ENCODE data around the gene VPS37C. TPM values are rescaled to one million over a fixed set of nuclear protein-coding genes. Genes with fewer than 3 reads are reported as not detected.
A peak's percentile ranks its signal among the peaks of the same experiment; 100 is the strongest.

Gene VPS37C
- total and polyA plus RNA-seq, 10 donors = 6.1 to 32.3 (median 20.5) TPM

GRCh38 chr11:61133956-61134662 is 27.1 kb downstream of the VPS37C start:
- peaks cover 6 to 32% (median 18%) of the 10 kb centered on the region in 6 donors for H3K4me1 ChIP-seq
- no peak overlapping the region for H3K4me3 ChIP-seq
- H3K27ac ChIP-seq = no peak overlapping the region
- H3K9me3 ChIP-seq = no peaks in the 10 kb centered on the region
- 88 to 96% (median 94%) methylated on average over 18 of the region's 18 CpGs for WGBS, 5 donors
- H3K27me3 ChIP-seq (replicated peaks in 1 of 7) = no peaks in the 10 kb centered on the region
- TF ChIP-seq POLR2A (IDR thresholded peaks at IDR 0.05) (no peak), CTCF (IDR thresholded peaks at IDR 0.05 in 8 of 11, conservative IDR thresholded peaks at IDR 0.05 in 3 of 11) (no peak), POLR2AphosphoS5 (IDR thresholded peaks at IDR 0.05) (no peak)
- H3K36me3 ChIP-seq = peaks cover 0 to 79% (median 40%) of the 10 kb centered on the region in 6 donors
- intact Hi-C loops (cut with DNase I; ENCODE audit: low total_unique reads) = no loop called here
- DNase-seq = peak; percentile 51

GRCh38 chr11:61133145-61133544 is 28.1 kb downstream of the VPS37C start:
- H3K36me3 ChIP-seq = peaks cover 0 to 79% (median 38%) of the 10 kb centered on the region in 6 donors
- H3K4me3 ChIP-seq = no peak overlapping the region
- intact Hi-C loops (cut with DNase I; ENCODE audit: low total_unique reads) = no loop called here
- H3K27ac ChIP-seq = no peak overlapping the region
- peaks cover 6 to 25% (median 14%) of the 10 kb centered on the region in 6 donors for H3K4me1 ChIP-seq
- no peaks in the 10 kb centered on the region for H3K27me3 ChIP-seq (replicated peaks in 1 of 7)
- WGBS, 5 donors = 79 to 93% (median 87%) methylated on average over 7 of the region's 7 CpGs
- no peak for TF ChIP-seq POLR2A (IDR thresholded peaks at IDR 0.05)
- peak; percentile 17 for DNase-seq
- H3K9me3 ChIP-seq = no peaks in the 10 kb centered on the region

GRCh38 chr11:61132646-61133045 is 28.6 kb downstream of the VPS37C start:
- peak; percentile 62 for DNase-seq
- H3K27ac ChIP-seq = no peak overlapping the region
- TF ChIP-seq CTCF (IDR thresholded peaks at IDR 0.05 in 8 of 11, conservative IDR thresholded peaks at IDR 0.05 in 3 of 11) = no peak
- no peak for TF ChIP-seq POLR2A (IDR thresholded peaks at IDR 0.05)
- no peak for TF ChIP-seq POLR2AphosphoS5 (IDR thresholded peaks at IDR 0.05)
- H3K36me3 ChIP-seq = peaks cover 0 to 79% (median 36%) of the 10 kb centered on the region in 6 donors
- WGBS, 5 donors = 80 to 90% (median 83%) methylated on average over 5 of the region's 5 CpGs
- no peaks in the 10 kb centered on the region for H3K27me3 ChIP-seq (replicated peaks in 1 of 7)
- peaks cover 6 to 24% (median 14%) of the 10 kb centered on the region in 6 donors for H3K4me1 ChIP-seq
- intact Hi-C loops (cut with DNase I; ENCODE audit: low total_unique reads) = no loop called here
- H3K9me3 ChIP-seq = no peaks in the 10 kb centered on the region
- H3K4me3 ChIP-seq = no peak overlapping the region

- TF ChIP-seq POLR2A (IDR thresholded peaks at IDR 0.05) (no peak), POLR2AphosphoS5 (IDR thresholded peaks at IDR 0.05) (no peak), CTCF (IDR thresholded peaks at IDR 0.05 in 8 of 11, conservative IDR thresholded peaks at IDR 0.05 in 3 of 11) (no peak)
- intact Hi-C loops (cut with DNase I; ENCODE audit: low total_unique reads) = loop anchor here (2.0 kb wide), 1 partner anchor 161 kb away; the partner anchor contains the start of gene CD6
- DNase-seq = no peak
- no peaks in the 10 kb centered on the region for H3K9me3 ChIP-seq
- peaks cover 6 to 24% (median 14%) of the 10 kb centered on the region in 6 donors for H3K4me1 ChIP-seq
- H3K36me3 ChIP-seq = peaks cover 0 to 79% (median 32%) of the 10 kb centered on the region in 6 donors
- no peak overlapping the region for H3K27ac ChIP-seq
- no peak overlapping the region for H3K4me3 ChIP-seq
- no peaks in the 10 kb centered on the region for H3K27me3 ChIP-seq (replicated peaks in 1 of 7)
- 89 to 97% (median 93%) methylated on average over 13 to 19 of the region's 19 CpGs for whole genome bisulfite sequencing, 5 donors
Observed at GRCh38 chr11:61131998-61132555, 29.1 kb downstream of the VPS37C start.
